IPS-NIHi11 (cell line): ENCODE results near the gene CDKN2C.

Source experiments
- DNase-seq: peaks from one replicate; pipeline ENCODE4 v3.0.0; 2012; ENCODE audit warnings: mixed read lengths, low spot score

The CDKN2C gene

GRCh38 chr1:50964863-50965262 lies 5.2 kb upstream of the CDKN2C start:
- DNase-seq: no peak

GRCh38 chr1:50966991-50967390 lies 3.1 kb upstream of the CDKN2C start:
- no peak for DNase-seq

DNA sequence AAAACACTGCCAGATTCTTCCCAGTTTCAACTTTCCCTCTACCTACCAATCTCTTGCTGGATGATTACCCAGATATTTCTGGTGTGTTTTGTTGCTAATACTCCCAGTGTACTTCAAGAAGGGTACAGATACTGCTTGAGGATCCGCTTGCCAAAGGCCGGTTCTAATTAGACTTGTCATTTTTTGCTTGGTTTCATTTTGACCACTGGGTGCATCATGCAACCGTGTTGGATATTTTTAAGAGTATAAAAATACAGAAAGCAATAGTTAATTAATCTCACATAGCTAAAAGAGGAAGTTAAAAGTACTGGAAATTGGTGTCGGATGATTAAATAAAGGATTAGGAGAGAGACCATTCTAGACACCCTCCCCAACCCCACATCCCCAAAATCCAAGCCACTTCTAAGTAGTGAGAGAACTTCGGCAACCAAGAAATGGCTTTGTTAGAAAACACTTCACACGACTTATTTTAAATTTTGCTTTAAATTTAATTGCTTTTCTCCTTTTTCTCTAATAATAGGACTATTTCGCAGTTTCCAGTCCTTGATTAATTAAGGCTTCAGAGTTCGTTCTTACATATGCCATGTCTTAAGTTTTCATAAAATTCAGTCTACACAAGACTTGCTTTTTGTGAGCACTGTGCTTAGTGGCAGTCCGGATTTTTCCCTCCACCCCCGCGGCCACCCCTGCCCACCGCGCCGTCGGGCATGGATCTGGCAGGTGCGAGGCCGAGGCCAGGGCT lies 2.5 kb upstream of the CDKN2C start:
- no peak for DNase-seq

DNA sequence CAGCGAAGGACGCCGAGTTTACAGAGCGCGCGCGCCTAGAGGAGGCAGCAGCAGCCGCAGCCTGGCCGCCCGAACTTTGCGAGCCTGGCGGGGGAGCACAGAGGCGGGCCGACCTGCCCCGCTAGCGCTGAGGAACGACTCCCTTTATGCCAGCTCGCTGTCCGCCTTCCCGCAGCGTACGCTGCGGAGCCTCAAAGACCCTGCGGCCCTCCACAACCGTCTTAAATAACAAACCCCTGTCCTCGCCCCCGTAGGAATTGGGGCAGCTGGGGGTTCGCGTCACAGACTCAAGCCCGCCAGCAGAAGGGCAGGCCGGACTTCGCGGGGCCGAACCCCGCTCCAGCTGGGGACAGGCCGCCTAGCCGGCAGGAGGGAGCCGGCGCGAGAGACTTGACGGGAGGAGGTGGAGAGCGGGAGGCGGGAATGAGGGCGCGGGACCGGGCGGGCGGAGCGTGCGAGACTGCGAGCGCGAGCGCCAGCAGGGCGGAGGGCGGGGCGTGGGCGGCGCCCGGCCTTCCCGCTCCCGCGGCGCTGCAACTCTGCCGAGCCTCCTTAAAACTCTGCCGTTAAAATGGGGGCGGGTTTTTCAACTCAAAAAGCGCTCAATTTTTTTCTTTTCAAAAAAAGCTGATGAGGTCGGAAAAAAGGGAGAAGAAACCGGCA lies 1.8 kb upstream of the CDKN2C start:
- DNase-seq: peak; percentile 90

DNA sequence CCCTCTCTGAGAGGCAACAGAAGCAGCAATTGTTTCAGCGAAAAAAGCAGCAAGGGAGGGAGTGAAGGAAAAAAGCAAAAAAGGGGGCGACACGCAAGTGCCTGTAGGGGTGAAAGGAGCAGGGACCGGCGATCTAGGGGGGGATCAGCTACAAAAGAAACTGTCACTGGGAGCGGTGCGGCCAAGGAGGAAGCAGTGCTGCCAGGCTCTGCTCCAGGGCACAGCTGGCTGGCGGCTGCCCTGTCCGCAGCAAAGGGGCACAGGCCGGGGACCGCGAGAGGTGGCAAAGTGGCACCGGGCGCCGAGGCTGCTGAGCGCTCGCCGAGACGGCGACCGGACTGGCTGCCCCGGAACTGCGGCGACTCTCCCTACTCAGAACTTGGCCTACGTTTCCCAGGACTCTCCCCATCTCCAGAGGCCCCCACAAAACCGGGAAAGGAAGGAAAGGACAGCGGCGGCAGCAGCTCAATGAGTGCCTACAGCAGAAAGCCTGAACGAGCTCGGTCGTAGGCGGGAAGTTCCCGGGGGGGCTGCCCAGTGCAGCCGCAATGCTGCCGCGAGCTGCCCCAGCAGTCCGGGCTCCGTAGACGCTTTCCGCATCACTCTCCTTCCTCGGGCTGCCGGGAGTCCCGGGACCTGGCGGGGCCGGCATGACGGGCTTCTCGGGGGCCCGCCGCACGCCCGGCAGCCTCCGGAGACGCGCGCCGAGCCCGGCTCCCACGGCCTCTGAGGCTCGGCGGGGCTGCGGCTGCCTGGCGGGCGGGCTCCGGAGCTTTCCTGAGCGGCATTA lies 1.0 kb upstream of the CDKN2C start:
- peak; percentile 37 for DNase-seq

DNA sequence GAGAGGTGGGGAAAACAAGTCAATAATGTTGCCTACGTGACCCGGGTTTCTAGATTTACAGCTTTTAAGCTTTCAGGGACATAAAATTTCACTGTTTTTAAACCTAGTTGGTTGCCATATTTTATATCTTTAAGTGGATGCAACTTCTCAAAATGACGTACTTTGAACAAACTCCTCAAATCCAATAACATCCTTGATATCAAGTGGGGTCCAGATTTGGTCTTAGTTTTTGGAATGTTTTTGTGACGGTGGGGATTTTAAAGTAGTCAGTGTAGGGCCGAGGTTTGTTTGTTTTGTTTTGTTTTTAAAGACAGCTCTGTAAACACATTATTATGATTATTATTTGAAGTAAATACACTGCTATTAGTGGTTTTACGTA lies 453 bp downstream of the CDKN2C start:
- DNase-seq: no peak

- no peak for DNase-seq
These were observed 1.0 kb downstream of the CDKN2C start for GRCh38 chr1:50970931-50971582.

GRCh38 chr1:50971748-50972305 lies 1.8 kb downstream of the CDKN2C start:
- no peak for DNase-seq

DNA sequence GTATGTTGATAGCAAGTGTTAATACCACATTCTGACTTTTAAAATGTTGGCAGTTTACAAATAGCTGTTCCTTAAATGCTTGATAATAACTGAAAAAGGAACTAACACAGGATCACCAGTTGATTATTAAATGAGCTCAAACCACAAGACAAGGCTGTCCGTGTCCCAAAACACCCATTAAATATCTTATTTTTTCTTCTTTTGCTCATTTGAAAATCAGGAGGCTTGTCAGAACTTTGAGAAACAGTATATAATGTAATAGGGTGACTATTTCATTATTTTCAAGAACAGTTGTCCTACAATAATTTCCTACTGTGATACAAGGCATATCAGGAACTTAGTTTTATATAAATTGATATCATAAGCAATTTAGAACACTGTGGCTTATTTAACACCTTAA lies 2.7 kb downstream of the CDKN2C start:
- no peak for DNase-seq

DNA sequence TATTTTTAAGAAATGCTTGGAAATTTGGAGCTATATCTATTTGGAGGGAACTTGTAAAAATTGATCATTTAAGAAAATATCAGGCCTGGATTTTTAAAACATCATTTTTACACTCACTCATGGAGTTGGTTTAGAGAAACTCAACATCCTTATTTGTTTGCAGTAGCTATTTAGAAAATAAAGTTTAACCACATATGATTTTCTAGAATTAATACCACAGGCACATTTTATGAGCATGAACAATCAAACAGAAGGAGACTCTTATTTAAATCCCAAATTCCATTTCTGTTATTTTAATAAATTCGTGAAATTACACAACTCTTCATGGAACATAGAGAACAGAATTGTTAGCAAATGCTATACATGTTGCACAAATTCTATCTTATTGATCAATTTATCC lies 3.2 kb downstream of the CDKN2C start:
- DNase-seq: no peak

DNA sequence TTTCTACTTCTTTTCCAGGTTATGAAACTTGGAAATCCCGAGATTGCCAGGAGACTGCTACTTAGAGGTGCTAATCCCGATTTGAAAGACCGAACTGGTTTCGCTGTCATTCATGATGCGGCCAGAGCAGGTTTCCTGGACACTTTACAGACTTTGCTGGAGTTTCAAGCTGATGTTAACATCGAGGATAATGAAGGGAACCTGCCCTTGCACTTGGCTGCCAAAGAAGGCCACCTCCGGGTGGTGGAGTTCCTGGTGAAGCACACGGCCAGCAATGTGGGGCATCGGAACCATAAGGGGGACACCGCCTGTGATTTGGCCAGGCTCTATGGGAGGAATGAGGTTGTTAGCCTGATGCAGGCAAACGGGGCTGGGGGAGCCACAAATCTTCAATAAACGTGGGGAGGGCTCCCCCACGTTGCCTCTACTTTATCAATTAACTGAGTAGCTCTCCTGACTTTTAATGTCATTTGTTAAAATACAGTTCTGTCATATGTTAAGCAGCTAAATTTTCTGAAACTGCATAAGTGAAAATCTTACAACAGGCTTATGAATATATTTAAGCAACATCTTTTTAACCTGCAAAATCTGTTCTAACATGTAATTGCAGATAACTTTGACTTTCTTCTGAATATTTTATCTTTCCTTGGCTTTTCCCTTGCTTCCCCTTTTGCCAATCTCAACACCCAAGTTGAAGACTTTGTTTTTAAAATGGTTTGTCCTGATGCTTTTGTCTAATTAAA lies 4.0 kb downstream of the CDKN2C start:
- no peak for DNase-seq

- no peak for DNase-seq
These were observed 4.5 kb downstream of the CDKN2C start for GRCh38 chr1:50974618-50974935.

DNA sequence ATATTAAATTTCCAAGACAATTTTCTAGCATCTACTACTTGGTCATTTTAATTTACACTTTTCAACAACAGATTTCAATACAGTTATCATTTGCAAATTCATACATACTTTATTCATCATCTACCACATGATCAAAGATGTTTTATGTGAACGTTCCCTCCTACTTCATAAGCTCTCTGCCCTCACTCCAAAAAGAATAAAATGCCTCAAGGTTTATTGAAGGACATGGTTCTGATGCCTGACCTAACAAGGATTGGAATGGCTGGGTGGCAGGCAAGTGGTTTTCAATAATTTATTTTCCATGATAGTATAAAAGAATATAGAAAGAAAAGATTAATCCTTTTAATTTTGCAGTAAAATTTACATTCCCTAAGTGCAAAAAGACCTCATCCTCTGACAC lies 5.4 kb downstream of the CDKN2C start:
- DNase-seq: no peak

DNA sequence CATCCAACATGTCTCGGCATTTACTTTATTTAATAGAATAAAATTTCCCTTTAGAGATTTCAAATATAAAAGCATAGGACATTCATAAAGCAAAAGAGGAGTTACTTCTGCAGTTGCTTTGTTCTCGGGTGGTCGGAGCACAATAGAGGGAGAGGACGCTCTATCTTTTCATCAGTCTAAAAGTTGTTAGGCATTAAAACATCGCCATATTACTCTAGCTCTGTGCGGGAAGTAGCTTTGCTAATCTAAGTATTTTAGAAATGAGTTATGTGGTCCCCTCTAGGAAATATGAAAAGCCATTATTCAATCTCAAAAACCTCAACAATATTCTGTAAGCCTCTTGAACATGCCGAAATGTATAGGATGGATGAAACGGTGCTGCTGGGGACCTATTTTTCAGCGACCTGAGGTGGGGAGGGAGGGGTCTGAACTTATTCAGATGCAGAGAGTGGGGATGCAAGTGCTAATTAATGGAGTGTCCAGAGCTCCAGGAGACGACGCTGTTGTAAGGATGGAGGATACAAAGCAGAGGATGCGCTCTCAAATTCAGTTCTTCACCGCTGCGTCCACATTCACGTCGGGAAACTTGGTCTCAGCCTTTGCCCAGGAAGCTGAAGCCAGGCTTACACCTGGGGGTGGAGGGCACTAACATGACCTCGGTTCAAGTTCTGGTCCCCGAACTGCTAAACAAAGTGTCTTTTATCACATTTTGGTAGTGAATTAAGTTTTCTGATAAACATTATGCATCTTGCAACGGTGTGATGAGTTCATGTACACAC lies 6.3 kb downstream of the CDKN2C start:
- peak; percentile 46 for DNase-seq

- DNase-seq: peak; percentile 29
These were observed 7.0 kb downstream of the CDKN2C start for GRCh38 chr1:50976890-50977574.

GRCh38 chr1:50977575-50978143 lies 7.6 kb downstream of the CDKN2C start:
- peak; percentile 73 for DNase-seq

DNA sequence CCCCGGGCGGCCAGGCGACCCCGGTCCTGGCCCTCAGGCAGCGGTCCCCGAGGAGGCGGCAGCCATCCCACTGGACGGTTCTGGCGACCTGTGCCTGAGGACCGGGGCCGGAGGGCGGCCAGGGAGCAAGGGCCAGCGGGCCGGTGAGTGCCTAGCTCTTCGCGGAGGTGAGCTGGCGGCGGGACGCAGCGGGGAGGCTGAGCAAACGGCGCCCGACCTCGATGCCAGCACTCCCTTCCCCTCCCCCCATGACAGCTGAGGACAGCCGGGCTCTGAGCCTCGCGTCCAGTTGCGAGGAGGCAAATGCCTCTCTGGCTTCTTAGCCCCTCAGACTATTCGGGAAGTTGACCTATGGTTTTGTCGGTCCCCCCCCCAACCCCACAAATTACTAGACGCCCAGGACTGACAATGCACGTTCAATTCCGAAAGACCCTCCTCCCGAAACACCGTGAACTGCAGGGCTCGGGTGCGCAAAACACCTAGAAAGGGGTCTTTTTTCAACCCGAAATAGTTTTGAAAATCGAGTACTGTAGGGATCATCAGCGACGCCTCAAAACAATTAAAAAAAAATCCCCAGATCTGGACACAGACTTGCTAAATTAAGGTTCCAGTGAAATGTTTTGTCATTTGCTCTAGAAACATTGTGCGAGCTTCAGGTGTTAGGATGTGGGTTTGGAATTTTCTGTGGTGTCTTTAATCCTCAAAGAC lies 8.3 kb downstream of the CDKN2C start:
- DNase-seq: peak; percentile 84

- peak; percentile 13 for DNase-seq
These were observed 9.1 kb downstream of the CDKN2C start for GRCh38 chr1:50978852-50979781.
